HEK293 (cell line): ENCODE results near the gene SMIM17.
A peak's percentile ranks its signal among the peaks of the same experiment; 100 is the strongest.

Source experiments
- EGR2 ChIP-seq: fragments of 450-650 bp; formaldehyde crosslinking; IDR thresholded peaks from 2 replicates; pipeline ENCODE4 v1.5.1; 2016; ENCODE audit warnings: low read depth, missing biosample characterization, missing genetic modification characterization
- PRDM4 ChIP-seq: fragments of 450-650 bp; formaldehyde crosslinking; IDR thresholded peaks from 2 replicates; pipeline ENCODE4 v1.5.1; 2017; ENCODE audit warnings: missing biosample characterization, missing genetic modification characterization
- REST ChIP-seq: fragments of 450-650 bp; formaldehyde crosslinking; IDR thresholded peaks from 2 replicates; pipeline ENCODE4 v1.5.1; 2016; ENCODE audit warnings: missing biosample characterization, missing genetic modification characterization
- SCRT2 ChIP-seq: fragments of 450-650 bp; formaldehyde crosslinking; IDR thresholded peaks from 2 replicates; pipeline ENCODE4 v1.5.1; 2016; ENCODE audit warnings: missing biosample characterization, missing genetic modification characterization
- WT1 ChIP-seq: fragments of 450-650 bp; formaldehyde crosslinking; IDR thresholded peaks from 2 replicates; pipeline ENCODE4 v1.5.1; 2016; ENCODE audit warnings: missing biosample characterization, missing genetic modification characterization
- ZBTB49 ChIP-seq: fragments of 450-650 bp; formaldehyde crosslinking; IDR thresholded peaks from 2 replicates; pipeline ENCODE4 v1.5.1; 2016; ENCODE audit warnings: missing biosample characterization, missing genetic modification characterization, low read depth
- ZNF138 ChIP-seq: fragments of 450-650 bp; formaldehyde crosslinking; IDR thresholded peaks from 2 replicates; pipeline ENCODE4 v1.5.1; 2016; ENCODE audit warnings: missing biosample characterization, missing genetic modification characterization, borderline replicate concordance
- ZNF148 ChIP-seq: fragments of 450-650 bp; formaldehyde crosslinking; IDR thresholded peaks from 2 replicates; pipeline ENCODE4 v1.5.0; 2017; ENCODE audit warnings: missing biosample characterization, missing genetic modification characterization, borderline replicate concordance
- ZNF155 ChIP-seq: fragments of 450-650 bp; formaldehyde crosslinking; IDR thresholded peaks from 2 replicates; pipeline ENCODE4 v1.5.1; 2016; ENCODE audit warnings: missing biosample characterization, missing genetic modification characterization
- ZNF324 ChIP-seq: fragments of 450-650 bp; formaldehyde crosslinking; IDR thresholded peaks from 2 replicates; pipeline ENCODE4 v1.5.1; 2016; ENCODE audit warnings: missing biosample characterization, missing genetic modification characterization
- ZNF416 ChIP-seq: fragments of 450-650 bp; formaldehyde crosslinking; IDR thresholded peaks from 2 replicates; pipeline ENCODE4 v1.5.1; 2016; ENCODE audit warnings: missing biosample characterization, missing genetic modification characterization
- ZNF449 ChIP-seq: fragments of 450-650 bp; formaldehyde crosslinking; IDR thresholded peaks from 2 replicates; pipeline ENCODE4 v1.5.1; 2017; ENCODE audit warnings: missing biosample characterization, mild to moderate bottlenecking, missing genetic modification characterization, moderate library complexity
- ZNF513 ChIP-seq: fragments of 450-650 bp; IDR thresholded peaks from 2 replicates; pipeline ENCODE4 v1.5.1; 2018; ENCODE audit warnings: missing biosample characterization, missing genetic modification characterization
- ZNF530 ChIP-seq: fragments of 450-650 bp; formaldehyde crosslinking; IDR thresholded peaks from 2 replicates; pipeline ENCODE4 v1.5.1; 2016; ENCODE audit warnings: low read depth, missing biosample characterization, missing genetic modification characterization
- ZNF561 ChIP-seq: fragments of 450-650 bp; IDR thresholded peaks from 2 replicates; pipeline ENCODE4 v1.5.1; 2018; ENCODE audit warnings: missing biosample characterization, missing genetic modification characterization, borderline replicate concordance
- ZNF580 ChIP-seq: fragments of 450-650 bp; formaldehyde crosslinking; IDR thresholded peaks from 2 replicates; pipeline ENCODE4 v1.5.1; 2016; ENCODE audit warnings: missing biosample characterization, missing genetic modification characterization
- ZNF692 ChIP-seq: fragments of 450-650 bp; formaldehyde crosslinking; IDR thresholded peaks from 2 replicates; pipeline ENCODE4 v1.5.1; 2016; ENCODE audit warnings: missing biosample characterization, missing genetic modification characterization
- ZNF704 ChIP-seq: fragments of 450-650 bp; formaldehyde crosslinking; IDR thresholded peaks from 2 replicates; pipeline ENCODE4 v1.5.1; 2016; ENCODE audit warnings: missing biosample characterization, missing genetic modification characterization
- ZNF76 ChIP-seq: fragments of 450-650 bp; formaldehyde crosslinking; IDR thresholded peaks from 2 replicates; pipeline ENCODE4; 2016; ENCODE audit warnings: low read depth, missing biosample characterization, missing genetic modification characterization, borderline replicate concordance

SMIM17 gene

GRCh38 chr19:56594783-56595547 lies 48.0 kb upstream of the SMIM17 start, which contains the start of gene ZNF71 (continued):
- TF ChIP-seq ZNF513 (tag by site-specific recombination) (no peak), WT1 (peak; percentile 21; the same call in 1 of the 2 replicates), PRDM4 (no peak), ZNF704 (tag by site-specific recombination) (no peak), ZNF692 (tag by site-specific recombination) (0 out of 2 replicates have a peak, but pooled peaks have one; percentile 64), ZNF561 (peak; percentile 78; the same call in 1 of the 2 replicates), ZNF416 (tag by site-specific recombination) (0 out of 2 replicates have a peak, but pooled peaks have one; percentile 2), ZNF324 (tag by site-specific recombination) (0 out of 2 replicates have a peak, but pooled peaks have one; percentile 54), ZNF155 (tag by site-specific recombination) (peak; percentile 27; the same call in 1 of the 2 replicates), ZNF580 (tag by site-specific recombination) (0 out of 2 replicates have a peak, but pooled peaks have one; percentile 57), EGR2 (tag by site-specific recombination) (peak; percentile 79; the same call in 1 of the 2 replicates), ZNF138 (tag by site-specific recombination) (no peak), ZBTB49 (no peak), ZNF76 (tag by site-specific recombination) (peak; percentile 84), SCRT2 (tag by site-specific recombination) (no peak; the same call in none of the 2 replicates), ZNF530 (peak; percentile 85), REST (0 out of 2 replicates have a peak, but pooled peaks have one; percentile 11), ZNF449 (tag by site-specific recombination) (peak; percentile 85; the same call in 1 of the 2 replicates), ZNF148 (tag by site-specific recombination) (0 out of 2 replicates have a peak, but pooled peaks have one; percentile 31)
